H9 (cell line): ENCODE measurements around the gene FOXN1. TPM values are rescaled to one million over a fixed set of nuclear protein-coding genes. Genes with fewer than 3 reads are reported as not detected.

ENCODE experiments used
- DNase-seq: peaks from one replicate; pipeline ENCODE4 v3.0.0-alpha.2; 2017
- H2AFZ ChIP-seq: one replicate; pipeline ENCODE4 v1.6.1; 2013; ENCODE audit warnings: mild to moderate bottlenecking, low read length, control low read depth, moderate library complexity
- H2AK5ac ChIP-seq: 2 replicates; pipeline ENCODE4 v1.6.1; 2013; ENCODE audit warnings: low read length, control low read depth, mixed read lengths; ENCODE audit not compliant: insufficient read length
- H2BK120ac ChIP-seq: one replicate; pipeline ENCODE4 v1.6.1; 2013; ENCODE audit warnings: low read depth, mild to moderate bottlenecking, low read length, control low read depth, inconsistent platforms; ENCODE audit not compliant: poor library complexity, severe bottlenecking
- H2BK12ac ChIP-seq: 2 replicates; pipeline ENCODE4 v1.6.1; 2013; ENCODE audit warnings: low read length, control low read depth, mixed read lengths, low read depth; ENCODE audit not compliant: insufficient read length
- H2BK15ac ChIP-seq: 2 replicates; pipeline ENCODE4 v1.6.1; 2013; ENCODE audit warnings: low read depth, low read length, control low read depth
- H2BK20ac ChIP-seq: one replicate; pipeline ENCODE4 v1.6.1; 2013; ENCODE audit warnings: low read depth, mild to moderate bottlenecking, low read length, control low read depth, inconsistent platforms; ENCODE audit not compliant: poor library complexity, severe bottlenecking
- H2BK5ac ChIP-seq: 2 replicates; pipeline ENCODE4 v1.6.1; 2013; ENCODE audit warnings: low read length, control low read depth, mixed read lengths; ENCODE audit not compliant: insufficient read length
- H3K14ac ChIP-seq: 2 replicates; pipeline ENCODE4 v1.6.1; 2013; ENCODE audit warnings: low read length, control low read depth; ENCODE audit not compliant: insufficient read depth
- H3K18ac ChIP-seq: 2 replicates; pipeline ENCODE4 v1.6.1; 2013; ENCODE audit warnings: low read depth, mild to moderate bottlenecking, mixed read lengths, low read length, control low read depth; ENCODE audit not compliant: insufficient read length
- H3K23ac ChIP-seq: 2 replicates; pipeline ENCODE4 v1.6.1; 2013; ENCODE audit warnings: low read length, control low read depth, mixed read lengths, low read depth; ENCODE audit not compliant: insufficient read length
- H3K23me2 ChIP-seq: 2 replicates; pipeline ENCODE4 v1.6.1; 2013; ENCODE audit warnings: low read depth, mild to moderate bottlenecking, mixed read lengths, low read length, control low read depth; ENCODE audit not compliant: insufficient read length, poor library complexity, severe bottlenecking
- H3K27ac ChIP-seq: 2 replicates; pipeline ENCODE4 v1.5.1; 2013; ENCODE audit warnings: low read length, control low read depth, mixed read lengths, low read depth; ENCODE audit not compliant: insufficient read length
- H3K27me3 ChIP-seq: 2 replicates; pipeline ENCODE4 v1.6.1; 2013; ENCODE audit warnings: low read length, control low read depth, inconsistent platforms; ENCODE audit not compliant: insufficient read depth
- H3K4ac ChIP-seq: 2 replicates; pipeline ENCODE4 v1.6.1; 2013; ENCODE audit warnings: low read depth, mild to moderate bottlenecking, control low read depth, inconsistent platforms, low read length, moderate library complexity
- H3K4me1 ChIP-seq: 2 replicates; pipeline ENCODE4 v1.6.1; 2013; ENCODE audit warnings: low read length, control low read depth, inconsistent platforms; ENCODE audit not compliant: insufficient read depth
- H3K4me2 ChIP-seq: 2 replicates; pipeline ENCODE4 v1.6.1; 2013; ENCODE audit warnings: low read length, control low read depth, mixed read lengths; ENCODE audit not compliant: insufficient read length, insufficient read depth
- H3K56ac ChIP-seq: 2 replicates; pipeline ENCODE4 v1.6.1; 2013; ENCODE audit warnings: low read depth, mild to moderate bottlenecking, mixed read lengths, low read length, control low read depth; ENCODE audit not compliant: insufficient read length
- H3K79me1 ChIP-seq: 2 replicates; pipeline ENCODE4 v1.6.1; 2013; ENCODE audit warnings: low read depth, mild to moderate bottlenecking, moderate library complexity, low read length, control low read depth, inconsistent platforms; ENCODE audit not compliant: insufficient read depth, poor library complexity, severe bottlenecking
- H3K79me2 ChIP-seq: 2 replicates; pipeline ENCODE4 v1.6.1; 2013; ENCODE audit warnings: low read length, control low read depth, inconsistent platforms; ENCODE audit not compliant: insufficient read depth
- H3K9ac ChIP-seq: 2 replicates; pipeline ENCODE4 v1.6.1; 2013; ENCODE audit warnings: low read length, control low read depth, mixed read lengths; ENCODE audit not compliant: insufficient read length; ENCODE audit errors: extremely low read depth
- H3K9me3 ChIP-seq: one replicate; pipeline ENCODE4 v1.6.1; 2013; ENCODE audit warnings: low read depth, low read length, inconsistent platforms; ENCODE audit not compliant: control insufficient read depth
- H3T11ph ChIP-seq: one replicate; pipeline ENCODE4 v1.6.1; 2013; ENCODE audit warnings: mild to moderate bottlenecking, low read length, control low read depth, inconsistent platforms
- H4K20me1 ChIP-seq: one replicate; pipeline ENCODE4 v1.6.1; 2013; ENCODE audit not compliant: control insufficient read depth, insufficient read length, insufficient read depth
- H4K5ac ChIP-seq: 2 replicates; pipeline ENCODE4 v1.6.1; 2013; ENCODE audit warnings: low read depth, mild to moderate bottlenecking, mixed read lengths, low read length, control low read depth; ENCODE audit not compliant: insufficient read length
- H4K8ac ChIP-seq: replicated peaks from 2 replicates; pipeline ENCODE4 v1.6.1; 2013; ENCODE audit warnings: low read length, control low read depth, mixed read lengths, low read depth; ENCODE audit not compliant: insufficient read length
- H4K91ac ChIP-seq: 2 replicates; pipeline ENCODE4 v1.6.1; 2013; ENCODE audit warnings: low read depth, mild to moderate bottlenecking, moderate library complexity, mixed read lengths, low read length, control low read depth; ENCODE audit not compliant: insufficient read length
- H3K27ac Mint-ChIP-seq, 3 experiments: 2 replicates in 2 of 3; 3 replicates in 1 of 3; pipeline ENCODE4 v1.8.0; 2020 to 2021; ENCODE audit warnings: mixed read lengths in 3 of 3, mild to moderate bottlenecking in 1 of 3, moderate library complexity in 1 of 3
- H3K27me3 Mint-ChIP-seq: 2 replicates; pipeline ENCODE4 v1.8.0; 2021; ENCODE audit warnings: low read depth, mild to moderate bottlenecking, moderate library complexity, mixed read lengths
- H3K36me3 Mint-ChIP-seq, 3 experiments: 2 replicates in 2 of 3; 3 replicates in 1 of 3; pipeline ENCODE4 v1.8.0; 2020 to 2021; ENCODE audit warnings: low read depth in 3 of 3, mixed read lengths in 3 of 3; ENCODE audit not compliant: insufficient read depth in 1 of 3
- H3K4me1 Mint-ChIP-seq, 2 experiments: 2 replicates each; pipeline ENCODE4 v1.8.0; 2020; ENCODE audit warnings: mixed read lengths in 2 of 2
- H3K4me3 Mint-ChIP-seq, 2 experiments: 2 replicates in 1 of 2; 3 replicates in 1 of 2; pipeline ENCODE4 v1.8.0; 2020 to 2021; ENCODE audit warnings: mild to moderate bottlenecking in 2 of 2, mixed read lengths in 2 of 2, moderate library complexity in 1 of 2
- H3K9me3 Mint-ChIP-seq, 2 experiments: 2 replicates in 1 of 2; 3 replicates in 1 of 2; pipeline ENCODE4 v1.8.0; 2020; ENCODE audit warnings: mild to moderate bottlenecking in 2 of 2, mixed read lengths in 2 of 2, moderate library complexity in 1 of 2
- WGBS: extraction: QIAGEN DNeasy Blood & Tissue Kit; methylation state at CpG from one replicate; pipeline ENCODE4 v1.1.7; 2013; ENCODE audit warnings: missing lambda C conversion rate, low lambda C conversion rate, mixed read lengths; ENCODE audit not compliant: insufficient read length; ENCODE audit errors: extremely low coverage; 5-methylcytosine and 5-hydroxymethylcytosine counted together
- total RNA-seq: library from RNA; stranded (reverse); gene quantifications from 2 replicates; pipeline ENCODE4 v1.2.1, GENCODE V29; 2021
- TF ChIP-seq, protein P1 (sequence below): fragments of 200-600 bp; sonication (generic); conservative IDR thresholded peaks from 3 replicates; pipeline ENCODE4 v1.8.0; 2021; ENCODE audit warnings: antibody characterized with exemption, mild to moderate bottlenecking

The FOXN1 gene
- total RNA-seq, 1 experiment from 2014 or later = not detected

DNA sequence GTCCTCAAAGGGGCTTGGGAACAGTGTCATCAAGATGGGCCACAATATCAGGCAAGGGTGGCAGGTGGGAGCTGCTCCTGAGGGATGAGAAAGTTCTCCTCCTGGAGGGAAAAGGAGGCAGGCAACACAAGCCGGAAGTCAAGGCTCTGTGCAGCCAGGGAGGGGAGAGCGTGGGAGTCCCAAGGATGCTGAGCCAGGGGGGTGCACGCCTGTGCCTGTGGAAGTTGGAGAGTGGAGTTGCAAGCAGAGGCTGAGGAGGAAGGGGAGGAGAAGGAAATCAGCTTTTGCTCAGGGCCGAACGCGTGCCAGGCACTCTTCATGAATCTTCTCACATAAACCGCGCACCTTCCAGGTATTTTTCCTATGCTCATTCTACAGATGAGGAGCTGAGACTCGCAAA, 40.1 kb upstream of the FOXN1 start:
- no peak overlapping the region for H3K14ac ChIP-seq
- H4K91ac ChIP-seq = no peak overlapping the region
- H3K4me1 ChIP-seq = no peaks in the 10 kb centered on the region
- H2BK120ac ChIP-seq = no peak overlapping the region
- no peak overlapping the region for H2BK15ac ChIP-seq
- no peak overlapping the region for H3K56ac ChIP-seq
- TF ChIP-seq, protein P1, sequence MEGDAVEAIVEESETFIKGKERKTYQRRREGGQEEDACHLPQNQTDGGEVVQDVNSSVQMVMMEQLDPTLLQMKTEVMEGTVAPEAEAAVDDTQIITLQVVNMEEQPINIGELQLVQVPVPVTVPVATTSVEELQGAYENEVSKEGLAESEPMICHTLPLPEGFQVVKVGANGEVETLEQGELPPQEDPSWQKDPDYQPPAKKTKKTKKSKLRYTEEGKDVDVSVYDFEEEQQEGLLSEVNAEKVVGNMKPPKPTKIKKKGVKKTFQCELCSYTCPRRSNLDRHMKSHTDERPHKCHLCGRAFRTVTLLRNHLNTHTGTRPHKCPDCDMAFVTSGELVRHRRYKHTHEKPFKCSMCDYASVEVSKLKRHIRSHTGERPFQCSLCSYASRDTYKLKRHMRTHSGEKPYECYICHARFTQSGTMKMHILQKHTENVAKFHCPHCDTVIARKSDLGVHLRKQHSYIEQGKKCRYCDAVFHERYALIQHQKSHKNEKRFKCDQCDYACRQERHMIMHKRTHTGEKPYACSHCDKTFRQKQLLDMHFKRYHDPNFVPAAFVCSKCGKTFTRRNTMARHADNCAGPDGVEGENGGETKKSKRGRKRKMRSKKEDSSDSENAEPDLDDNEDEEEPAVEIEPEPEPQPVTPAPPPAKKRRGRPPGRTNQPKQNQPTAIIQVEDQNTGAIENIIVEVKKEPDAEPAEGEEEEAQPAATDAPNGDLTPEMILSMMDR = no peak
- H2AK5ac ChIP-seq = no peak overlapping the region
- H3K4me2 ChIP-seq = no peak overlapping the region
- Mint-ChIP-seq H3K4me3 (no peak overlapping the region), H3K9me3 (no peaks in the 10 kb centered on the region; a peak in 1 of 5 replicates), H3K4me1 (peaks cover 2 to 15% of the 10 kb centered on the region in 2 experiments), H3K36me3 (no peaks in the 10 kb centered on the region), H3K27me3 (peaks cover 31% of the 10 kb centered on the region), H3K27ac (peak overlapping the region in 1 of 3 experiments; percentile 36; a peak in 1 of 7 replicates)
- H2BK5ac ChIP-seq = no peak overlapping the region
- H2BK12ac ChIP-seq = no peak overlapping the region
- WGBS = no CpG with 5 or more reads among the region's 9 CpGs
- no peak overlapping the region for H3K9ac ChIP-seq
- no peak overlapping the region for H3K23ac ChIP-seq
- no peak overlapping the region for H3K27ac ChIP-seq
- DNase-seq = no peak
- no peaks in the 10 kb centered on the region for H3K23me2 ChIP-seq
- H3T11ph ChIP-seq = no peak overlapping the region
- no peak overlapping the region for H4K5ac ChIP-seq
- no peaks in the 10 kb centered on the region for H3K79me2 ChIP-seq
- no peaks in the 10 kb centered on the region for H3K27me3 ChIP-seq
- H3K18ac ChIP-seq = no peak overlapping the region
- H4K8ac ChIP-seq = no peak overlapping the region
- H2BK20ac ChIP-seq = no peak overlapping the region
- H3K4ac ChIP-seq = no peak overlapping the region
- H3K79me1 ChIP-seq = no peaks in the 10 kb centered on the region
- no peak overlapping the region for H2AFZ ChIP-seq
- no peaks in the 10 kb centered on the region for H4K20me1 ChIP-seq
- no peaks in the 10 kb centered on the region for H3K9me3 ChIP-seq
